HG03575 (cell line): Measurements from ENCODE around the gene CDRT15L2.
"Not testable (repeated sequence)": the region's sequence is repeated elsewhere in the genome, so short reads cannot be mapped to it uniquely, and the experiment has no call there.

Experiments used
- ATAC-seq: cut with Tn5 transposase; IDR thresholded peaks from one replicate; pipeline ENCODE4 v1.9.1; 2021; ENCODE audit not compliant: unreplicated experiment, insufficient number of reproducible peaks, low FRiP score; ENCODE audit errors: extremely low read depth

The CDRT15L2 gene

DNA sequence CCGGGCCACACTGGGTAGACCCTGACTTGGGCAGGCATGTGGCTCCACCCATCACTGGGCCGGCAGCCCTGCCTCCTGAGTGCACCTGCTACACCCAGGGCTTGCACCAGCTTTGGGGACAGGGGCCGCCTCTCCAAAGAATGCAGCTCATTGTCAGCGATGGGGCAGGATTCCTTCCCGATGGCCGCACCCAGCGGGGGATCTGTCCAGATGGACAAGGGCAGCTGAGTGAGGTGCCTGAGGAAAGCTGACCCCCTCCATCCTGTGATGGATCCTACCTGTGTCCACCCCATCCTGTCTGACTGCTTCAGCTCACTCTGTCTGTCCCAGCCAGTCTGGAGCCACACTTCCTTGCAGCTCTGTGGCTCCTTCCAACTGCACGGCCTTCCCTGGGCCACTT, 10.9 kb upstream of the CDRT15L2 start:
- ATAC-seq: not testable (repeated sequence)

DNA sequence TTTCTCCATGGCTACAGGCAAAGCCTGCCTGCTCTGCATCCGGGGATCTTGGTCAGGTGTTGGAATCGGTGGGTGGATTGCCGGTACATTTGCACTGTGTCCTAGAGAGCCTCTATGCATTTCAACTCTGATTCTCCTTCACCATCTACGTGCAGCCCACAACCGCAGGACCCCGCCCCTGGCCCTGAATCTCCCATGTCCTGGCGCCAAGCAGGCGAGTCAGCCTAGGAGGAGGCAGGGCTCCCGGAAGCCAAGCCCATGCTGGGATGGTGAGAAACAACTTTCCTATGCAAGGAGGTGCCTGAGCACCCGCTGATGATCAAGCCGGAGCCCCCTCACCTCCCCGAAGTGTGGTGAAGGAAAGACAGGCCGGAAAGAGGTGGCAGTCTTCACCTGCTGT, 7.9 kb upstream of the CDRT15L2 start:
- ATAC-seq: not testable (repeated sequence)

DNA sequence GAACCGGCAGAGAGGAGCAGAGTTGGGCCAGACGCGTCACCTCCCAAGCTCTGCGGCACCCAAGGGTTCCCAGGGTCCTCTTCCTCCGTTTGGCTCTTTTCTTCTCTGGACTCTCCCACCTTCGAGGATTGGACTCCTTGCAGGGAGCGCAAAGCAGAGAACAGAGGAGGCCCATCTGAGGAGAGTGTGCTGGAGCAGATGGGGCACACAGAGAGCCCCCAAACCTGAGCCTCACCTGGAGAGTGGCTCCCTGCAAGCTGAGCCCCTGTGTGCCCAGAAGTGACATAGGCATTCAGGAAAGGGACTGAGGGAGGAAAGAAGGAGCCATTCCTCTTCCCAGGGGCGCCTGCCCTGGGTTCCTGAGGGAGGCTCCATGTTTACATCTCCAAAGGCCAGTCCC, 6.3 kb upstream of the CDRT15L2 start:
- not testable (repeated sequence) for ATAC-seq

GRCh38 chr17:20575071-20575470, 4.5 kb upstream of the CDRT15L2 start:
- ATAC-seq: not testable (repeated sequence)

DNA sequence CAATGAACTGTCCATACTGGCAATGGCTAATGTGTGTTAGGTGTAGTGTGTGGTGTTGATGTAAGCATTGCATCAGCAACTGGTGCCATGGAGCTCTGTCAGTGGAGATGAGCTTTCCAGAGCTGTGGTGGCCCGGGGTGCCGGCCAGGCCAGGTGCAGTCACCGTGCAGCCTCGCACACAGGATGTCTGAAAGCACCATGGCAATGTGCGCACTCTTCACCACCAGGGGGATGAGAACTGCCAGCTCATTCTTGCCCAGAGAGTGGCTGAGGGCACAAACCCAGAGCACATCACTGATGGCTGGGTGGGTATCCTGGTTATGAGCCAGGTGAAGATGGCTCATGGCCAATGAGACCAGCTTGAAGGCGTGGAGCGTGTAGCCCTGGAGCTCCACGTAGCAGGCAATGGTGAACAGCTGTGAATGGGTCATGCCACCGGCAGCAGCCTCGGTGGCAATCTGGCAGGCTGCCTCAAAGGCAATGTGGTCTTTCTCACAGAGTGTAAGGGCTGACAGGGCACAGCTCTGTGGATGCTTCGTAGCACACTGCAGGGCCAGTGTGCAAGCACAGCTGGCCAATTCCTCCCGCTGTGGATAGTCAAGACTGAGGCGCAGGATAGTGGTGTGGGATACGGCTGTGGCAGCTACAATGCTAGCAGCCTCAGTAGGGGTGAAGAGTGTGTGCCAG, 4.5 kb downstream of the CDRT15L2 start:
- ATAC-seq: not testable (repeated sequence)

DNA sequence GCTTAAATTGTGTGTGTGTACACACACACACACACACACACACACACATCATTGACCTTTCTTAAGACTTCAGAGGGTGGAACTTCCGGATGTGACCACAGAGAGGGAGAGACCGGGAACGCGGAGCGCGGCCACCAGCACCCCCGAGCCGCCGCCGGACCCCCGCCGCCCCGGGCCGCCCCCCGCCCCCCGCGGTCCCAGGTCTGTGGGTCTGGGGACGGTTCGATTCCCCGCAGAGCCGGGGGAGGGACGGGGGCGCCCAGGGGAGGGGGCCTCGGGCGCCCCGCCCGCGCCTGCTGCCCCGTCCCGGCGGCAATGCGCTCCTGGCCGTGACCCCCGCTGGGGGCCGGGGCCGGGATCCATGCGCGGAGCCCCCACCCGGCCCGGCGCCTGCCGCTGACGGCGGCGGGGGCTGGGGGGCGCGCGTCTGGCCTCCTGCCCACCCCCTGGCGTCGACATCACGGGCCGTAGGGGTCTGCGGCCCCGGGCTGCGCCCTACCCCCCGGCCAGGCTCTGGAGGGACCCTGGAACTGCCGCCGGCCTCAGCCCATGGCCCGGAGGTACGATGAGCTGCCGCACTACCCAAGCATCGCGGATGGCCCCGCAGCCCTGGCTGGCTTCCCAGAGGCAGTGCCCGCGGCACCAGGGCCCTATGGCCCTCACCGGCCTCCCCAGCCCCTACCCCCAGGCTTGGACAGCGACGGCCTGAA, 9.4 kb downstream of the CDRT15L2 start:
- ATAC-seq: not testable (repeated sequence)

GRCh38 chr17:20589454-20589810, 9.9 kb downstream of the CDRT15L2 start:
- ATAC-seq: not testable (repeated sequence)

DNA sequence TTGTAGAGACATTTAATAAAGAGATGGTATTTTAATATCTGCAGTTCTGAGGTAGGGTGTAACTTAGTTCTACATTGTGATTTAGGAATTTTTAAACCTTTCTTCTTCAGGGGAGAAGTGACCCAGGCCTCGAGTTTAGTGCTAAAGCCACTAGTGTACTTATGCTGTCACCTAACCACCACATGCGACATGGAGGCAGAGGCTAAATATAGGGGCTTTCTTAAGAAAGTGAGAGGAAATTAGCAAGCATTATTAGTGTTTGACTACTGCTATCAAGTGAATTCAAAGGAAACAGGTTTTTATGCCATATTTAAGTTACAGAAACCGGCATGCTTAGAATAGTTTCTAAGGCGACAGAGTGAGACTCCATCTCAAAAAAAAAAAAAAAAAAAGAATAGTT, 11.5 kb downstream of the CDRT15L2 start:
- ATAC-seq: not testable (repeated sequence)

GRCh38 chr17:20605568-20605967, 26.0 kb downstream of the CDRT15L2 start:
- ATAC-seq: not testable (repeated sequence)

DNA sequence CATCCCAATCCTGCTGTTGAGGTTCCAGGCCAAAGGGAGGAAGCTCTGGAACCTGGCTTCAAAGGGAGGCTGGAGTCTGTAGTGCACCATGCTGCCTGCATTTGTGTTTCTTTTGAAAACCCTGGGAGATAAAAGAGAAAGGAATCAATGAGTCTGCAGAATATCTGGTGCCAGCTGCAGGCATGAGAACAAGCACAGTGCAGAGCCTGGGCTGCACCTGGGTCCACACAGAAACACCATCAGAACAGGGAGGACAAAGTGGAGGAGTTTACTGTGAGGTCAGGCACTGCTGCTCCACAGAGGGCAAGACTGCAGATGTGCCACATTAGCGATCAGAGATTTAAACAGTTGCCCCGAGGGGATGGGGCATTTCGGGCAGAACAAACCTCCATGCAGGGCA, 30.0 kb downstream of the CDRT15L2 start:
- ATAC-seq: not testable (repeated sequence)

- no peak for ATAC-seq
These were observed 31.8 kb downstream of the CDRT15L2 start for GRCh38 chr17:20611309-20611708.

DNA sequence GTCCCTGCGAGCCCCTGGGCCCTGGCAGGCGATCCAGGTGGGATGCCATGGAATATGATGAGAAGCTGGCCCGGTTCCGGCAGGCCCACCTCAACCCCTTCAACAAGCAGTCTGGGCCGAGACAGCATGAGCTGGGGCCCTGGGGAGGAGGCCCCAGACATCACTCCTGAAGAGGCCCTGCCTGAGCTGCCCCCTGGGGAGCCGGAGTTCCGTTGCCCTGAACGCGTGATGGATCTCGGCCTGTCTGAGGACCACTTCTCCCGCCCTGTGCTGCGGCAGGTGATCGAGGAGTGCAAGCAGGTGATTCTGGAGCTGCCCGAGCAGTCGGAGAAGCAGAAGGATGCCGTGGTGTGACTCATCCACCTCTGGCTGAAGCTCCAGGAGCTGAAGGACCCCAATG, 33.1 kb downstream of the CDRT15L2 start:
- ATAC-seq: no peak

DNA sequence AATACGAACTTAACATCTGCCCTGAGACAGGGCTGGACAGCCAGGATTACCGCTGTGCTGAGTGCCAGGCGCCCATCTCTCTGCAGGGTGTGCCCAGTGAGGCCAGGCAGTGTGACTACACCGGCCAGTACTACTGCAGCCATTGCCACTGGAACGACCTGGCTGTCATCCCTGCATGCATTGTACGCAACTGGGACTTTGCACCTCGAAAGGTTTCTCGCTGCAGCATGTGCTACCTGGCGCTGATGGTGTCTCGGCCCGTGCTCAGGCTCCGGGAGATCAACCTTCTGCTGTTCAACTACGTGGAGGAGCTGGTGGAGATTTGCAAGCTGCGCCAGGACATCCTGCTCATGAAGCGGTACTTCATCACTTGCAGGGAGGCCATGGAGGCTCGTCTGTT, 33.7 kb downstream of the CDRT15L2 start:
- ATAC-seq: no peak

DNA sequence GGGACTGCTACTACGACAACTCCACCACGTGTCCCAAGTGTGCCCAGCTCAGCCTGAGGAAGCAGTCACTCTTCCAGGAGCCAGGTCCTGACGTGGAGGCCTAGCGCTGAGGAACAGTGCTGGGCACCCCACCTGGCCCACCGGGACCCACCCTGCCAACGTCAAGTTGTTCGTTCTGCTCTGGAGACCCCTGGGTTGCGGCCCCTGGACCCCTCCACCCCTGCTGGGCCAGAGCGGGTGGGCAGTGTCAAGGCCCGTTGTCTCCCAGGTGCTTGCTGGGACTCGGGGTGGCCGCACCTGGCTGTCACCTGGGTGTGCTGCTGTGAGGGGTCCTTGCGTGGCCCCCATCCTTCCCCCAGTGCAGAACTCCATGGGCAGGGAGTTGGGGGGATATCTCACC, 34.4 kb downstream of the CDRT15L2 start:
- ATAC-seq: no peak

DNA sequence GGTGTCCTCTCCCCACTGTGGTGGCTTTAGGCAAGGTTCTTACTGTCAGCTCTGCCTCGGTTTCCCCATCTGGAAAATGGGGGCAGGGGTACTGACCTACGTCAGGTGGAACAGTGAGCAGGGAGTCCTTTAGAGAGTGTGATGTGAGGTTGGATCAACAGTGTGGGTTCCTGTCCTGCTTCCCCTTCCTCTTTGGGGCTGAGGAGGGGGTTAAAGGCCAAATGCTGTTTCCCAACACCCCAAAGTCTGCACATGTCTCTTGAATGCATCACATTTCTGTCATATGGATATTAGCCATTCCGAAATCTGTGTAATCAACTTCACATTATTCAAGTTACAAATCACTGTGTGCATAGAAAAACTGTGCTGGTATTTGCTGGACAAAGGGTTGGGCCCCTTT, 35.9 kb downstream of the CDRT15L2 start:
- not testable (repeated sequence) for ATAC-seq
